Uterus (tissue), 4 donors: ENCODE data around the gene TIMM50. TPM values are rescaled to one million over a fixed set of nuclear protein-coding genes. Genes with fewer than 3 reads are reported as not detected.
A peak's percentile ranks its signal among the peaks of the same experiment; 100 is the strongest.

Experiments used
- DNase-seq, 2 donors: peaks; one replicate each; pipeline ENCODE4 v3.0.0-alpha.2; 2019 to 2020
- H3K27ac ChIP-seq, 2 donors: fragments of 200-600 bp; sonication (generic); 1 replicate in 1 of 2; 2 replicates in 1 of 2; pipeline ENCODE4 v1.5.1; 2016 to 2018
- H3K27me3 ChIP-seq, 2 donors: fragments of 200-600 bp; sonication (generic); one replicate each; pipeline ENCODE4 v1.5.1; 2018 to 2019; ENCODE audit warnings: control low read depth in 1 of 2
- H3K36me3 ChIP-seq, 2 donors: fragments of 200-600 bp; sonication (generic); one replicate each; pipeline ENCODE4 v1.5.1; 2019; ENCODE audit warnings: control low read depth in 1 of 2
- H3K4me1 ChIP-seq, 2 donors: fragments of 200-600 bp; sonication (generic); one replicate each; pipeline ENCODE4 v1.5.1; 2018 to 2019; ENCODE audit warnings: control low read depth in 1 of 2
- H3K4me3 ChIP-seq, 2 donors: fragments of 200-600 bp; sonication (generic); 1 replicate in 1 of 2; 2 replicates in 1 of 2; pipeline ENCODE4 v1.5.1; 2018 to 2019; ENCODE audit warnings: mild to moderate bottlenecking in 1 of 2
- H3K9me3 ChIP-seq, 2 donors: fragments of 200-600 bp; sonication (generic); one replicate each; pipeline ENCODE4 v1.5.1; 2019; ENCODE audit warnings: control low read depth in 1 of 2
- POLR2A ChIP-seq, 2 donors: fragments of 450-650 bp; IDR thresholded peaks; one replicate each; pipeline ENCODE4 v1.6.1; 2016; ENCODE audit warnings: antibody characterized with exemption in 2 of 2, mild to moderate bottlenecking in 1 of 2, moderate library complexity in 1 of 2
- intact Hi-C: fragments of 100-400 bp; cut with DNase I; formaldehyde crosslinking; loops from one replicate; pipeline ENCODE4 v1.15.1; 2023; ENCODE audit warnings: low total_unique reads
- total RNA-seq, 4 donors: library from RNA; depleted of rRNA in 3 of 4; stranded (reverse); fragments of >200 nt in 3 of 4; gene quantifications; one replicate each; pipeline versions ENCODE4 v1.1.0 to v1.2.4, GENCODE V29; 2014 to 2023
- TF ChIP-seq, protein P1 (sequence below), 4 experiments: fragments of 200-600 bp in 2 of 4; fragments of 450-650 bp in 2 of 4; sonication (generic) in 2 of 4; IDR thresholded peaks; one replicate each; pipeline ENCODE4 v1.5.1; 2016 to 2019; ENCODE audit warnings: antibody characterized with exemption in 4 of 4, mild to moderate bottlenecking in 2 of 4, moderate library complexity in 1 of 4
- donor health status: DM: yes; HTN: yes; CAD: no.

Gene TIMM50
- total RNA-seq, 4 donors from 2014 or later: 21.0 to 48.6 (median 28.5) TPM

DNA sequence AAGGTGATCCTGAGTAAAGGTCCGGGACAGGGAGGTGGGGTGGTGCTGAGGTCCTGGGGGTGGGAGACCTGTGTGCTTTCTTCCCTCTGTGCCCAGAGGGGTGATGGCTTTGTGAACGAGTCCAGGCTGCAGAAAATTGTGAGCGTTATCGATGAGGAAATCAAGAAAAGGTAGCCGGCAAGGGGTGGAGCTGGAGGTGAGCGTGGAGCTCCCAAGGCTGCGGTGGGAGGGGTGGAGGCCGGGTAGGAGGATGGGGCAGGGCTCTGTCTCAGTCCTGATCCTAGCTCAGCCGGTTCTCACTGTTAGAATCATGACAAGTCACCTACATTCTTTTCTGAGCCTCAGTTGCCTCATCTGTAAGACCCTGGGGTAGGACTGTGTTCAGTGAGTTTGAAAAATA is 38.3 kb downstream of the TIMM50 start:
- intact Hi-C loops: no loop called here
- Histone ChIP-seq H3K36me3 (no peaks in the 10 kb centered on the region), H3K4me1 (peaks cover 0 to 10% of the 10 kb centered on the region in 2 donors), H3K27me3 (peaks cover 10 to 22% of the 10 kb centered on the region in 2 donors), H3K27ac (no peak overlapping the region), H3K9me3 (no peaks in the 10 kb centered on the region), H3K4me3 (no peak overlapping the region)
- DNase-seq: no peak
- TF ChIP-seq POLR2A (IDR thresholded peaks at IDR 0.05): no peak
- TF ChIP-seq, protein P1, sequence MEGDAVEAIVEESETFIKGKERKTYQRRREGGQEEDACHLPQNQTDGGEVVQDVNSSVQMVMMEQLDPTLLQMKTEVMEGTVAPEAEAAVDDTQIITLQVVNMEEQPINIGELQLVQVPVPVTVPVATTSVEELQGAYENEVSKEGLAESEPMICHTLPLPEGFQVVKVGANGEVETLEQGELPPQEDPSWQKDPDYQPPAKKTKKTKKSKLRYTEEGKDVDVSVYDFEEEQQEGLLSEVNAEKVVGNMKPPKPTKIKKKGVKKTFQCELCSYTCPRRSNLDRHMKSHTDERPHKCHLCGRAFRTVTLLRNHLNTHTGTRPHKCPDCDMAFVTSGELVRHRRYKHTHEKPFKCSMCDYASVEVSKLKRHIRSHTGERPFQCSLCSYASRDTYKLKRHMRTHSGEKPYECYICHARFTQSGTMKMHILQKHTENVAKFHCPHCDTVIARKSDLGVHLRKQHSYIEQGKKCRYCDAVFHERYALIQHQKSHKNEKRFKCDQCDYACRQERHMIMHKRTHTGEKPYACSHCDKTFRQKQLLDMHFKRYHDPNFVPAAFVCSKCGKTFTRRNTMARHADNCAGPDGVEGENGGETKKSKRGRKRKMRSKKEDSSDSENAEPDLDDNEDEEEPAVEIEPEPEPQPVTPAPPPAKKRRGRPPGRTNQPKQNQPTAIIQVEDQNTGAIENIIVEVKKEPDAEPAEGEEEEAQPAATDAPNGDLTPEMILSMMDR (IDR thresholded peaks at IDR 0.05): no peak

DNA sequence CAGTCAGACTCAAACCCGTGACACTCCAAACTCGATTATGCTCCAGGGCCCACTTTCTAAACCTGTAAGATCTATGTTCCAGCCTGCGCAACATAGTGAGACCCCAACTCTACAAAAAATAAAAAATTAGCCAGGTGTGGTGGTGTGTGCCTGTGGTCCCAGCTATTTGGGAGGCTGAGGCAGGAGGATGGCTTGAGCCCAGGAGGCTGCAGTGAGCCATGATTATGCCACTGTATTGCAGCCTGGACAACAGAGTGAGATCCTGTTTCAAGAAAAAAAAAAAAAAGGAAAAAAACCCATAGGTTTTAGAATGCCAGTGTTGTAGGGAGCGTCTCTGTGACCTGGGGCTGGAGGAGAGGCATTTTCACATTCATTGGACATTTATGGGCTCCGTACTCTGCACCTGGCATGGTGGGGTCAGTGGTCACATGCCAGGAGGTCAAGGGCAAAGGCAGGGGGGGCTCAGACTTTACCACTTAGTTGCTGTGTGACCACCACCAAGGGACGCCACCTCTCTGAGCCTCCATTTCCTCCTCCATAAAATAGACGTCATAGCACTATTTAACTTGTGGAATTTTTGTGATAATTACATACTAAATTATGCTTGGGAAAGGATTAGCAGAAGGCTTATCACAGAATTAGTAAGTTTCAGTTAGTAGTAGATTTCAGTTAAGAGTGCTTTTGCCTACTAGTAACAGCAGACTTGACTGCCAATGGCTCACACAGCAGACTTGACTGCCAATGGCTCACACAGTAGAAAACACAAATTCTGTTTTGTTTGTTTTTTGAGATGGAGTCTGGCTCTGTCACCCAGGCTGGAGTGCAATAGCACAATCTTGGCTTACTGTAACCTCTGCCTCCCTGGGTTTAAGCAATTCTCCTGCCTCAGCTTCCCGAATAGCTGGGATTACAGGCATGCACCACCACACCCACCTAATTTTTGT is 40.2 kb downstream of the TIMM50 start:
- H3K4me3 ChIP-seq: no peak overlapping the region
- DNase-seq: no peak
- no peaks in the 10 kb centered on the region for H3K36me3 ChIP-seq
- TF ChIP-seq POLR2A (IDR thresholded peaks at IDR 0.05): no peak
- TF ChIP-seq, protein P1 (IDR thresholded peaks at IDR 0.05): no peak
- H3K27ac ChIP-seq: no peak overlapping the region
- intact Hi-C loops: no loop called here
- no peaks in the 10 kb centered on the region for H3K9me3 ChIP-seq
- peaks cover 0 to 5% of the 10 kb centered on the region in 2 donors for H3K27me3 ChIP-seq
- H3K4me1 ChIP-seq: no peaks in the 10 kb centered on the region

- no peak for TF ChIP-seq POLR2A (IDR thresholded peaks at IDR 0.05)
- TF ChIP-seq, protein P1 (IDR thresholded peaks at IDR 0.05): no peak
- no peak overlapping the region for H3K4me3 ChIP-seq
- H3K9me3 ChIP-seq: no peaks in the 10 kb centered on the region
- no peaks in the 10 kb centered on the region for H3K27me3 ChIP-seq
- H3K36me3 ChIP-seq: no peaks in the 10 kb centered on the region
- H3K4me1 ChIP-seq: no peaks in the 10 kb centered on the region
- no peak overlapping the region for H3K27ac ChIP-seq
- intact Hi-C loops: no loop called here
- DNase-seq: no peak
These were observed 43.9 kb downstream of the TIMM50 start for GRCh38 chr19:39524495-39524894.

- no peak overlapping the region for H3K4me3 ChIP-seq
- no peaks in the 10 kb centered on the region for H3K36me3 ChIP-seq
- no peak for DNase-seq
- no peaks in the 10 kb centered on the region for H3K27me3 ChIP-seq
- H3K27ac ChIP-seq: no peak overlapping the region
- no peaks in the 10 kb centered on the region for H3K9me3 ChIP-seq
- no peak for TF ChIP-seq POLR2A (IDR thresholded peaks at IDR 0.05)
- TF ChIP-seq, protein P1 (IDR thresholded peaks at IDR 0.05): no peak
- intact Hi-C loops: no loop called here
- H3K4me1 ChIP-seq: no peaks in the 10 kb centered on the region
These were observed 44.6 kb downstream of the TIMM50 start for GRCh38 chr19:39525205-39525604.

GRCh38 chr19:39531834-39532232 is 51.2 kb downstream of the TIMM50 start:
- no peaks in the 10 kb centered on the region for H3K36me3 ChIP-seq
- no peak for DNase-seq
- intact Hi-C loops: loop anchor here (10.0 kb wide), 1 partner anchor 57 kb away; no protein-coding TSS in a partner anchor
- TF ChIP-seq POLR2A (IDR thresholded peaks at IDR 0.05): no peak
- TF ChIP-seq, protein P1 (IDR thresholded peaks at IDR 0.05): no peak
- peak overlapping the region; percentile 82 to 88 for H3K27ac ChIP-seq
- peak overlapping the region; percentile 55 to 81 for H3K4me3 ChIP-seq
- H3K4me1 ChIP-seq: no peaks in the 10 kb centered on the region
- H3K27me3 ChIP-seq: no peaks in the 10 kb centered on the region
- no peaks in the 10 kb centered on the region for H3K9me3 ChIP-seq
